Measurements from ENCODE around the gene CRAMP1. TPM values are rescaled to one million over a fixed set of nuclear protein-coding genes. Genes with fewer than 3 reads are reported as not detected.

The CRAMP1 gene
- total and polyA plus RNA-seq, 2 of the 8 experiments (the other 6 are each of a cell fraction or from before 2014, with no cell fraction given), result 19.2 to 23.2 TPM

DNA sequence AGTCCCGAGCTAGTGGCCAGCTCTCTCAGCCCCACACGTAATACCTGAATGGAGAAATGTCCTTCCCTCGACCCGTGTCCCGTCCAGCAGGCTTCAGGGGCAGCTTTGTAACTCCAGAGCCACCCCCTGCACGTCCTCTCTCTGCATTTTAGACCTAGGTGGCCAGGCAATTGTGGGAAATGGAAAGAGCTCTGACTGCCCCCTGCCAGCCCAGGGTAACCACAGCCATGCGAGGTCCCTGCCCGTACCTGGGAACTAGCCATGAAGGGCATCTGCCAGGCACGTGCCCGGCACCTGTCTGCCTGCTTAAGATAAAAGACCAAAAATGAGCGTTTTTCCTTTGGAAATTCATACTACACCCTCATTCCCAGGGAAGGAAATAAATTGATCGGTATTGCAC is 103.1 kb downstream of the CRAMP1 start (continued):
- TF ChIP-seq, protein P1, sequence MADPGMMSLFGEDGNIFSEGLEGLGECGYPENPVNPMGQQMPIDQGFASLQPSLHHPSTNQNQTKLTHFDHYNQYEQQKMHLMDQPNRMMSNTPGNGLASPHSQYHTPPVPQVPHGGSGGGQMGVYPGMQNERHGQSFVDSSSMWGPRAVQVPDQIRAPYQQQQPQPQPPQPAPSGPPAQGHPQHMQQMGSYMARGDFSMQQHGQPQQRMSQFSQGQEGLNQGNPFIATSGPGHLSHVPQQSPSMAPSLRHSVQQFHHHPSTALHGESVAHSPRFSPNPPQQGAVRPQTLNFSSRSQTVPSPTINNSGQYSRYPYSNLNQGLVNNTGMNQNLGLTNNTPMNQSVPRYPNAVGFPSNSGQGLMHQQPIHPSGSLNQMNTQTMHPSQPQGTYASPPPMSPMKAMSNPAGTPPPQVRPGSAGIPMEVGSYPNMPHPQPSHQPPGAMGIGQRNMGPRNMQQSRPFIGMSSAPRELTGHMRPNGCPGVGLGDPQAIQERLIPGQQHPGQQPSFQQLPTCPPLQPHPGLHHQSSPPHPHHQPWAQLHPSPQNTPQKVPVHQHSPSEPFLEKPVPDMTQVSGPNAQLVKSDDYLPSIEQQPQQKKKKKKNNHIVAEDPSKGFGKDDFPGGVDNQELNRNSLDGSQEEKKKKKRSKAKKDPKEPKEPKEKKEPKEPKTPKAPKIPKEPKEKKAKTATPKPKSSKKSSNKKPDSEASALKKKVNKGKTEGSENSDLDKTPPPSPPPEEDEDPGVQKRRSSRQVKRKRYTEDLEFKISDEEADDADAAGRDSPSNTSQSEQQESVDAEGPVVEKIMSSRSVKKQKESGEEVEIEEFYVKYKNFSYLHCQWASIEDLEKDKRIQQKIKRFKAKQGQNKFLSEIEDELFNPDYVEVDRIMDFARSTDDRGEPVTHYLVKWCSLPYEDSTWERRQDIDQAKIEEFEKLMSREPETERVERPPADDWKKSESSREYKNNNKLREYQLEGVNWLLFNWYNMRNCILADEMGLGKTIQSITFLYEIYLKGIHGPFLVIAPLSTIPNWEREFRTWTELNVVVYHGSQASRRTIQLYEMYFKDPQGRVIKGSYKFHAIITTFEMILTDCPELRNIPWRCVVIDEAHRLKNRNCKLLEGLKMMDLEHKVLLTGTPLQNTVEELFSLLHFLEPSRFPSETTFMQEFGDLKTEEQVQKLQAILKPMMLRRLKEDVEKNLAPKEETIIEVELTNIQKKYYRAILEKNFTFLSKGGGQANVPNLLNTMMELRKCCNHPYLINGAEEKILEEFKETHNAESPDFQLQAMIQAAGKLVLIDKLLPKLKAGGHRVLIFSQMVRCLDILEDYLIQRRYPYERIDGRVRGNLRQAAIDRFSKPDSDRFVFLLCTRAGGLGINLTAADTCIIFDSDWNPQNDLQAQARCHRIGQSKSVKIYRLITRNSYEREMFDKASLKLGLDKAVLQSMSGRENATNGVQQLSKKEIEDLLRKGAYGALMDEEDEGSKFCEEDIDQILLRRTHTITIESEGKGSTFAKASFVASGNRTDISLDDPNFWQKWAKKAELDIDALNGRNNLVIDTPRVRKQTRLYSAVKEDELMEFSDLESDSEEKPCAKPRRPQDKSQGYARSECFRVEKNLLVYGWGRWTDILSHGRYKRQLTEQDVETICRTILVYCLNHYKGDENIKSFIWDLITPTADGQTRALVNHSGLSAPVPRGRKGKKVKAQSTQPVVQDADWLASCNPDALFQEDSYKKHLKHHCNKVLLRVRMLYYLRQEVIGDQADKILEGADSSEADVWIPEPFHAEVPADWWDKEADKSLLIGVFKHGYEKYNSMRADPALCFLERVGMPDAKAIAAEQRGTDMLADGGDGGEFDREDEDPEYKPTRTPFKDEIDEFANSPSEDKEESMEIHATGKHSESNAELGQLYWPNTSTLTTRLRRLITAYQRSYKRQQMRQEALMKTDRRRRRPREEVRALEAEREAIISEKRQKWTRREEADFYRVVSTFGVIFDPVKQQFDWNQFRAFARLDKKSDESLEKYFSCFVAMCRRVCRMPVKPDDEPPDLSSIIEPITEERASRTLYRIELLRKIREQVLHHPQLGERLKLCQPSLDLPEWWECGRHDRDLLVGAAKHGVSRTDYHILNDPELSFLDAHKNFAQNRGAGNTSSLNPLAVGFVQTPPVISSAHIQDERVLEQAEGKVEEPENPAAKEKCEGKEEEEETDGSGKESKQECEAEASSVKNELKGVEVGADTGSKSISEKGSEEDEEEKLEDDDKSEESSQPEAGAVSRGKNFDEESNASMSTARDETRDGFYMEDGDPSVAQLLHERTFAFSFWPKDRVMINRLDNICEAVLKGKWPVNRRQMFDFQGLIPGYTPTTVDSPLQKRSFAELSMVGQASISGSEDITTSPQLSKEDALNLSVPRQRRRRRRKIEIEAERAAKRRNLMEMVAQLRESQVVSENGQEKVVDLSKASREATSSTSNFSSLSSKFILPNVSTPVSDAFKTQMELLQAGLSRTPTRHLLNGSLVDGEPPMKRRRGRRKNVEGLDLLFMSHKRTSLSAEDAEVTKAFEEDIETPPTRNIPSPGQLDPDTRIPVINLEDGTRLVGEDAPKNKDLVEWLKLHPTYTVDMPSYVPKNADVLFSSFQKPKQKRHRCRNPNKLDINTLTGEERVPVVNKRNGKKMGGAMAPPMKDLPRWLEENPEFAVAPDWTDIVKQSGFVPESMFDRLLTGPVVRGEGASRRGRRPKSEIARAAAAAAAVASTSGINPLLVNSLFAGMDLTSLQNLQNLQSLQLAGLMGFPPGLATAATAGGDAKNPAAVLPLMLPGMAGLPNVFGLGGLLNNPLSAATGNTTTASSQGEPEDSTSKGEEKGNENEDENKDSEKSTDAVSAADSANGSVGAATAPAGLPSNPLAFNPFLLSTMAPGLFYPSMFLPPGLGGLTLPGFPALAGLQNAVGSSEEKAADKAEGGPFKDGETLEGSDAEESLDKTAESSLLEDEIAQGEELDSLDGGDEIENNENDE (IDR thresholded peaks at IDR 0.05; ENCODE audit: insufficient replicate concordance, low read length), result no peak
- TF ChIP-seq CHD2 (IDR thresholded peaks at IDR 0.05; ENCODE audit: low read length) (no peak), BRCA1 (IDR thresholded peaks at IDR 0.05; ENCODE audit: low read depth, low read length) (no peak), SIRT6 (IDR thresholded peaks at IDR 0.05; ENCODE audit: low read length) (no peak), BCL11A (IDR thresholded peaks at IDR 0.05; ENCODE audit: low read depth in 2 of 2, low read length in 2 of 2) (no peak), SP2 (IDR thresholded peaks at IDR 0.05; ENCODE audit: low read length) (no peak), EGR1 (IDR thresholded peaks at IDR 0.05; ENCODE audit: borderline replicate concordance, low read depth, low read length) (no peak), SP1 (IDR thresholded peaks at IDR 0.05; ENCODE audit: low read depth, low read length) (no peak), SP4 (IDR thresholded peaks at IDR 0.05; ENCODE audit: low read length) (no peak)
- TF ChIP-seq, protein P2, sequence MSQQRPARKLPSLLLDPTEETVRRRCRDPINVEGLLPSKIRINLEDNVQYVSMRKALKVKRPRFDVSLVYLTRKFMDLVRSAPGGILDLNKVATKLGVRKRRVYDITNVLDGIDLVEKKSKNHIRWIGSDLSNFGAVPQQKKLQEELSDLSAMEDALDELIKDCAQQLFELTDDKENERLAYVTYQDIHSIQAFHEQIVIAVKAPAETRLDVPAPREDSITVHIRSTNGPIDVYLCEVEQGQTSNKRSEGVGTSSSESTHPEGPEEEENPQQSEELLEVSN (IDR thresholded peaks at IDR 0.05), result no peak
- TF ChIP-seq, protein P3, sequence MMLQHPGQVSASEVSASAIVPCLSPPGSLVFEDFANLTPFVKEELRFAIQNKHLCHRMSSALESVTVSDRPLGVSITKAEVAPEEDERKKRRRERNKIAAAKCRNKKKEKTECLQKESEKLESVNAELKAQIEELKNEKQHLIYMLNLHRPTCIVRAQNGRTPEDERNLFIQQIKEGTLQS (IDR thresholded peaks at IDR 0.05; ENCODE audit: insufficient read depth, low read depth, low read length), result no peak
